GM18505 (cell line): ENCODE results near the gene SAGE1.
"Not testable (repeated sequence)": the region's sequence is repeated elsewhere in the genome, so short reads cannot be mapped to it uniquely, and the experiment has no call there.

Experiments
- ATAC-seq: cut with Tn5 transposase; IDR thresholded peaks from one replicate; pipeline ENCODE4 v1.9.1; 2021; ENCODE audit not compliant: unreplicated experiment
- POLR2A ChIP-seq: IDR thresholded peaks from 4 replicates; pipeline ENCODE4 v1.6.1; 2011; ENCODE audit warnings: borderline replicate concordance; ENCODE audit not compliant: insufficient read depth, insufficient read length; ENCODE audit errors: extremely low read depth

SAGE1 gene, protein sequence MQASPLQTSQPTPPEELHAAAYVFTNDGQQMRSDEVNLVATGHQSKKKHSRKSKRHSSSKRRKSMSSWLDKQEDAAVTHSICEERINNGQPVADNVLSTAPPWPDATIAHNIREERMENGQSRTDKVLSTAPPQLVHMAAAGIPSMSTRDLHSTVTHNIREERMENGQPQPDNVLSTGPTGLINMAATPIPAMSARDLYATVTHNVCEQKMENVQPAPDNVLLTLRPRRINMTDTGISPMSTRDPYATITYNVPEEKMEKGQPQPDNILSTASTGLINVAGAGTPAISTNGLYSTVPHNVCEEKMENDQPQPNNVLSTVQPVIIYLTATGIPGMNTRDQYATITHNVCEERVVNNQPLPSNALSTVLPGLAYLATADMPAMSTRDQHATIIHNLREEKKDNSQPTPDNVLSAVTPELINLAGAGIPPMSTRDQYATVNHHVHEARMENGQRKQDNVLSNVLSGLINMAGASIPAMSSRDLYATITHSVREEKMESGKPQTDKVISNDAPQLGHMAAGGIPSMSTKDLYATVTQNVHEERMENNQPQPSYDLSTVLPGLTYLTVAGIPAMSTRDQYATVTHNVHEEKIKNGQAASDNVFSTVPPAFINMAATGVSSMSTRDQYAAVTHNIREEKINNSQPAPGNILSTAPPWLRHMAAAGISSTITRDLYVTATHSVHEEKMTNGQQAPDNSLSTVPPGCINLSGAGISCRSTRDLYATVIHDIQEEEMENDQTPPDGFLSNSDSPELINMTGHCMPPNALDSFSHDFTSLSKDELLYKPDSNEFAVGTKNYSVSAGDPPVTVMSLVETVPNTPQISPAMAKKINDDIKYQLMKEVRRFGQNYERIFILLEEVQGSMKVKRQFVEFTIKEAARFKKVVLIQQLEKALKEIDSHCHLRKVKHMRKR

DNA sequence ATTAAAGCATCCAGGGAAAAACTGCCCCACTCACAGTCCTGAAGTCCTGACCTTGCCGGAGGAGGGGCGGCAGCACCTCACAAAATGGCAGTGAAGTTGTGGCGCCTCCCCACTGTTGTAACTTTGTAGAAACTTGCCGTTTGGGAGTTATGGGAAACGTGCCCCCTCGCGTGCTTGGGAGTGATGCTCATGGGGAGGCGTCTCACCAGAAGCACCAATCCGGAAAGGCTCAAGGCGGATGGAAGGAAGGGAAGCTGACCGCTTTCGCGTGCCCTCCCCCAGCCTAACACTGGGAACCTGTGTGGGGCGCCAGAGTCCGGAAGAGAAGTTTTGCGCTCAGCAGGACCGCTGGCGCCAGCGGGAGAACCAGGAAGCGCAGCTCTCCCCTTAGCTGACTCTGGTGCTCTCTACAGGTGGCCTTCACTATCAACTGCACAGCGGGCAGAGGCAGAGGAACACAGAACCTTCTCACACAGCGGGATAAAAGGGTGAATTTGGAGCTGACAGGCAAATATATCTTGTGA lies at the start of gene SAGE1, which contains the start of gene CT45A10:
Gene SAGE1, plus strand, starts transcription at position 423 of the 524 bp plus-strand sequence. CDS start 2,527 bp downstream, outside the sequence.
Gene CT45A10, minus strand, starts transcription at position 151 of the 524 bp plus-strand sequence. CDS start 8,100 bp downstream, outside the sequence.
- no peak for ATAC-seq
- no peak for TF ChIP-seq POLR2A

DNA sequence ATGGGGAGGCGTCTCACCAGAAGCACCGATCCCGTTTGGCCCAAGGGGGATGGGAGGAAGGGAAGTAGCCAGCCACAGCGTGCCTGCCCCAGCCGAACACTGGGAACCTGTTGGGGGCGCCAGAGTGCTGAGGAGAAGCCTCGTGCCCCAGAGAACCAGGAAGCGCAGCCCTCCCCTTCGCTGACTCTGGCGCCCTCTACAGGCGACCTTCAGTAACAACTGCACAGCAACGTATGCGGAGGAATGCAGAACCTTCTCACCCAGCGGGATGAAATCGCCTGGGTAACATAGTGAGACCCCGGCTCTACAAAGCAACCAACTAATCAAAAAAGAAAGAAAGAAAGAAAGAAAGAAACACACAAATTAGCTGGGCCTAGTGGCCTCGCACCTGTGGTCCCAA lies 39.1 kb upstream of the SAGE1 start, which contains the start of gene CT45A8:
Gene CT45A8, minus strand, starts transcription at position 101 of the 400 bp plus-strand sequence. CDS start 3,755 bp downstream, outside the sequence.
- ATAC-seq: not testable (repeated sequence)

DNA sequence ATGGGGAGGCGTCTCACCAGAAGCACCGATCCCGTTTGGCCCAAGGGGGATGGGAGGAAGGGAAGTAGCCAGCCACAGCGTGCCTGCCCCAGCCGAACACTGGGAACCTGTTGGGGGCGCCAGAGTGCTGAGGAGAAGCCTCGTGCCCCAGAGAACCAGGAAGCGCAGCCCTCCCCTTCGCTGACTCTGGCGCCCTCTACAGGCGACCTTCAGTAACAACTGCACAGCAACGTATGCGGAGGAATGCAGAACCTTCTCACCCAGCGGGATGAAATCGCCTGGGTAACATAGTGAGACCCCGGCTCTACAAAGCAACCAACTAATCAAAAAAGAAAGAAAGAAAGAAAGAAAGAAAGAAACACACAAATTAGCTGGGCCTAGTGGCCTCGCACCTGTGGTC lies 21.8 kb upstream of the SAGE1 start, which contains the start of gene CT45A9:
Gene CT45A9, minus strand, starts transcription at position 101 of the 400 bp plus-strand sequence. CDS start 3,751 bp downstream, outside the sequence.
- not testable (repeated sequence) for ATAC-seq

DNA sequence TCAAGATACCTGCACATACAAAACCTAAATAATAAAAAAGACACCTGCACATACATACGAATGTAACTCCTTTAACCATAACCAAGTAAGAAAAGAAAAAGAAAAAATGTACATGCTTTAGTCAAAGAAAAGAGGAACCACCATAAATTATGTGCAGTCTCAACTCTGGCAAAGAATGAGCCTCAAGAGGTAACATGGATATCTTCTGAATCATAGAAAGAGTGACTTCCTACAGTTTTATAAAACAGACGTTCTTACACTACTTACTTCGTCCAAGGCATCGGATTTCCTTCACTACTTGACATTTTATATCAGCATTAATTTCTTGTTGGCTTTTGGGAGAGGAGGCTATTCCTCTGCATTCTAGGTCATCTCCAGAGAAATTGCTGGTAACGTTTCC lies 10.8 kb upstream of the SAGE1 start:
- not testable (repeated sequence) for ATAC-seq

DNA sequence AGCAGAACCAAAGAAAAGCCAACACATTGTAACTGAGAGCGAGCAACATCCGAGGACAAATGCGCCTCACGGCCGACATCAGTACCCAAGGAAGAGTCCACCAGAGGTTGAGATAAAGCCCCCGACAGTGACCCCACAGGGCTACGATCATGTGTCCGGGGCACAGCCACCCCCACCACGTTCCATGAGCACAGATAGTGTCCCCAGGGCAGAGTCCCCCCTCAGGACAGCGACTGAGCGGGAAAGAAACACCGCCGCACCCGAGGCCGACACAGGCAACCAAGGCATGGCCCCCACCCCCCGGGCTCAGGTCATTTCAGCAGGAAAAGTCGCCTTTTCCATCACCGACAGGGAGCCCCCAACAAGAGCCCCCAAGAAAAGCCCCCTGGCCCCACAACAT lies 5.3 kb upstream of the SAGE1 start:
- ATAC-seq: not testable (repeated sequence)

DNA sequence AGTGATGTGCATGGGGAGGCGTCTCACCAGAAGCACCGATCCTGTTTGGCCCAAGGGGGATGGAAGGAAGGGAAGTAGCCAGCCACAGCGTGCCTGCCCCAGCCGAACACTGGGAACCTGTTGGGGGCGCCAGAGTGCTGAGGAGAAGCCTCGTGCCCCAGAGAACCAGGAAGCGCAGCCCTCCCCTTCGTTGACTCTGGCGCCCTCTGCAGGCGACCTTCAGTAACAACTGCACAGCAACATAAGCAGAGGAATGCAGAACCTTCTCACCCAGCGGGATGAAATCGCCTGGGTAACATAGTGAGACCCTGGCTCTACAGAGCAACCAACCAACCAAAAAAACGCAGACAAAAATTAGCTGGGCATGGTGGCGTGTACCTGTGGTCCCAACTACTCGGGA lies 4.5 kb upstream of the SAGE1 start:
- ATAC-seq: not testable (repeated sequence)

DNA sequence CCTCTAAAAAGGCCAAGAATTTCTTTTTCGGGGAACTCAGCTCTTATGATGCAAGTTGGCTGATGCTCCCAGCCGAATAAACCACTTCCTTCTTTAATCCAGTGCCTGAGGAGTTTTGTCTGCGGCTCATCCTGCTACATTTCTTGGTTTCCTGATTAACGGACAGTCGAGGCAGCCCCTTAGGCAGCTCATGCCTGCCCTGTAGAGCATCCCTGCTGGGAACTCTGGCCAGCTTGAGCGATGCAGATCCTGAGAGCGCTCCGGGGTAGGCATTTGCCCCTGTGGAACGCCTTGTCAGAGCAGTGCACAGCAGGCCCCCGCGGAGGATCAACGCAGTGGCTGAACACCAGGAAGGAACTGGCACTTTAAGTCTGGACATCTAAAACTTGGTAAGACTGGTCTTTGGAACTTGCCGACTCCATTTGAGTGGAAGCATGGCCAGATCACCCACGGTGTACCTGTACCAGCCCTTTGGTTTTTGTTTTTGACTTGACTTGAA lies 3.4 kb upstream of the SAGE1 start:
- ATAC-seq: no peak
- TF ChIP-seq POLR2A: no peak

DNA sequence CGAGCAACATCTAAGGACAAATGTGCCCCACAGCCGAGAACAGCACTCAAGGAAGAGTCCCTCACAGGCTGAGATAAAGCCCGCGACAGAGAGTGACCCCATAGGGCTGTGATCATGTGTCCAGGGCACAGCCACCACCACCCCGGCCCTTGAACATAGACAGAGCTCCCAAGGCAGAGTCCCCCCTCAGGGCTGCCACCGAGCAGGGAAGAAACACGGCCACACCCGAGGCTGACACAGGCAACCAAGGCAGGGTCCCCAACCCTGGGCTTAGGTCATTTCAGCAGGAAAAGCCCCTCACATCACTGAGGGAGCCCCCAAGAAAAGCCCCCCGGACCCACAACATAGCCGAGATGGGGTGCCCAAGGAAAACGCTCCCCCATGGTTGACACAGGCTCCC lies 735 bp upstream of the SAGE1 start:
- ATAC-seq: no peak
- TF ChIP-seq POLR2A: no peak

DNA sequence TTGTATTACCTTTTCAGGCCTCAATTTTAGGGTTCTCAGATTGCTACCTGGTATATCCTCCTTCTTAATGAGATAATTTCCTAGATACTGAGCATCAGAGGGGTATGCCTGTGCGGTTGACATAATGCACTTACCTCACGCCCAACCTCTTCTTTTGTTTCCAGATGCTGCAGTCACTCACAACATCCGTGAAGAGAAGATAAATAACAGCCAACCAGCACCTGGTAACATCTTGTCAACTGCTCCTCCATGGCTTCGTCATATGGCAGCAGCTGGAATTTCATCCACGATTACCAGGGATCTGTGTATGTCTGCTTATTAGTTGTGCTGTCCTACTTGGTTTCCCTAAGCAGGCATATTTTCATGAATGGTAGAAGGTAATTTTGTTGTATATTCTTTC lies 16.7 kb downstream of the SAGE1 start:
- ATAC-seq: no peak
- TF ChIP-seq POLR2A: no peak

DNA sequence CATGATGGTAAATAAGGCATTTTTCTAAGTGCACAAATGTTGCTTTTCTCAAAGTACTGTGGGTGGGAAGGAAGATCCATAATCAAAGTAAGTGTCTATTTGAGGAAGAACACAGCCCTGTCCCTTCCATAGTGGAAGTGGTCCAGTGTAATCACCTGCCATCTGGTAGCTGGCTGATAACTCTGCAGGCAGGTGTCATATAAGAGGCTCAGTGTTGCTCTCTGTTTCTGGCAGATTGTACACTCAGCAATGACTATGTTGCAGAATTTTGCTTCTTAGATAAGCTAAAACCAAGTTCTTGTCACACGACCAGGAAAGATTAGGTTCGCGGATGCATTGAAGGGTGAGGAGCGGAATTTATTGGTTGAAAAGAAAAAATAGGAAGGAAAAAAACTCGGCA lies 20.9 kb downstream of the SAGE1 start:
- no peak for ATAC-seq
- TF ChIP-seq POLR2A: no peak

DNA sequence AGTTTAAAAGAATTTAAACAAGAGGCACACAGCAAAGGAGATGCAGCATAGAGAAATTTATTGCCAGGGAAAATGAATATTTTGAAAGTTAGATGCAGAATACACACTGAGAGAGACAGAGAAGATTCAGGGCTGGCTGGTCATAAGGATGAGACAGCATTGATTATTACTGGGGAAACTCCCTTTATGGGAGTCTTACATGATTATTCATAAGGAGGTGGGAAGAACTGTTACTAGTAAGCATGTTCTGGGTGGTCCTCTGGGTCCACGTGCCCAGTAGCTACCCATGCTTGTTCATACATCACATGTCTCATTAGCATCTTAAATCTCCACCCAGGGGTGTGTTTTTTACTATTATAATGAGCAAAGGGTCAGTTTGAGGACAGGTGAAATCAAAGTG lies 27.0 kb downstream of the SAGE1 start:
- not testable (repeated sequence) for ATAC-seq

DNA sequence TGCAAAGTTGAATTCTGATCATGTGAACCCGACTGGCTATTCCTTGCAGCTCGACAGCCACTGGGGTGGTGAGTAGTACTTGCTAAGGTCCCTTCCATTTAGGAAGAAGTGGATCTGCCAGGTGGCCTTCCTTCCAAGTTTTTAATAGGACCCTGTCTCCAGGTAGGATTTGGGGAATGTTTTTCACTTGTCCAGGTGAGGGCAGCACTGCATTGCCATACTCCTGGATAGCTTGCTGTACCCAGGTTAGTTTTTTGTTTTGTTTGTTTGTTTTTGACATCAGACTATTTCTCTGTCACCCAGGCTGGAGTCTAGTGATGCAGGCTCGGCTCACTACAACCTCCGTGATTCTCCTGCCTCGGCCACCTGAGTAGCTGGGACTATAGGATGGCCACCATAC lies 29.8 kb downstream of the SAGE1 start:
- no peak for TF ChIP-seq POLR2A
- no peak for ATAC-seq

DNA sequence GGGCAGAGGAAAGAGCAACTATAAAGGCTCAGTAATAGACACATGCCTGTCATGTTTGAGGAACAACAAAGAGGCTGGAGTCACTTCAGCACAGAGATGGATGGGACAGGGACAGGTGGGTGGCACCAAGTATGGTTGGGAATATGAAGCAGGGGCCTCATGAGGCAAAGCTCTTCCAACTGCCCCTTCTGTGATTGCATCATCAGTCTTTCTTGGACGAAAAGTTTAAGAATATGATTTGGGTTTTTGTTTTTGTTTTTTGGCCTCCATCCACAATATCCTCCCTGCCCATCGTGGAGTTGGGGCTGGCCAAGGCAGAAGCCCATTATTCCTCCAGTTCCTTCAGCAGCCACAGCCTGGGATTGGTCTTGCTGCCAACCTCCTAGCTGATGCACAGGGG lies 34.4 kb downstream of the SAGE1 start:
- TF ChIP-seq POLR2A: no peak
- no peak for ATAC-seq
